GM19468 (cell line): ENCODE measurements around the gene PGPEP1.

Experiments
- ATAC-seq: cut with Tn5 transposase; IDR thresholded peaks from one replicate; pipeline ENCODE4 v1.9.1; 2021; ENCODE audit warnings: mild to moderate bottlenecking, moderate library complexity, moderate number of reproducible peaks; ENCODE audit not compliant: unreplicated experiment; ENCODE audit errors: extremely low read depth

Gene PGPEP1

DNA sequence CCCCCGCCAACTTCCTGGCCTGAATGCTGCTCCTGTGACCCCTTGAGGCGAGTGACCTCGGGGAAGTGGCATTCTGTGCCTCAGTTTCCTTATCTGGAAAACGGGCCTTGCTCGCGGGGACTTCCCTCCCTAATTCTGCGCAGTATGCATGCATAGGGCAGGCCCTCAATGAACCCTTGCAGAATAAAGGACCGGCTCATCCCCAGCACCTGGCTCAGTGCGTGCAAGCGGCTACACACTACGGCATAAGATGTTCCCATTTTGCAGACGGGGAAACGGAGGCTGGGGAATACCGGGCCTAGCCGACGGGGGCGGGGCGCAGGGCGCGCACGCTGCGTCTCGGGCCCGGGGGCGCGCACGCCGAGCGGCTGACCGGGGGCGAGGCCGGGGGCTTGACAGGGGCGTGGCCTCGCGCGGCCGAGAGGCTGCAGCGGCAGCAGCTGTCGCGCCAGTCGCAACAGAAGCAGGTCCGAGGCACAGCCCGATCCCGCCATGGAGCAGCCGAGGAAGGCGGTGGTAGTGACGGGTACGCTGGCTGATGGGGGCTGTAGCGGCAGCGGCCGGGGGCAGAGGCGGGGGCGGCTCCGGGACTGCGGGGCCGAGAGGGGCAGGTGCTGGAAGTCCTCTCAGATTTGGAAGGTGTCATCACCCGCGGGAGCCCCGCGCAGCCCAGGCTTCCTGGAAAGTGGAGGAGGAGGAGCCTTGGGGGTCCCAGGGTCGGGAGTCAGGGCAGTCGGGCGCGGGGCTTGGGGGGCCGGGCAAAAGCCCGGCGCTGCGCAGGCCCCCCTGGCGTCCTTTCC is at the start of gene PGPEP1:
TSS of gene PGPEP1 (plus strand) at position 409 of the 800 bp plus-strand sequence. CDS start at position 493, 84 bp downstream.
- no peak for ATAC-seq

GRCh38 chr19:18291019-18291524 is 49.3 kb upstream of the PGPEP1 start:
- no peak for ATAC-seq

DNA sequence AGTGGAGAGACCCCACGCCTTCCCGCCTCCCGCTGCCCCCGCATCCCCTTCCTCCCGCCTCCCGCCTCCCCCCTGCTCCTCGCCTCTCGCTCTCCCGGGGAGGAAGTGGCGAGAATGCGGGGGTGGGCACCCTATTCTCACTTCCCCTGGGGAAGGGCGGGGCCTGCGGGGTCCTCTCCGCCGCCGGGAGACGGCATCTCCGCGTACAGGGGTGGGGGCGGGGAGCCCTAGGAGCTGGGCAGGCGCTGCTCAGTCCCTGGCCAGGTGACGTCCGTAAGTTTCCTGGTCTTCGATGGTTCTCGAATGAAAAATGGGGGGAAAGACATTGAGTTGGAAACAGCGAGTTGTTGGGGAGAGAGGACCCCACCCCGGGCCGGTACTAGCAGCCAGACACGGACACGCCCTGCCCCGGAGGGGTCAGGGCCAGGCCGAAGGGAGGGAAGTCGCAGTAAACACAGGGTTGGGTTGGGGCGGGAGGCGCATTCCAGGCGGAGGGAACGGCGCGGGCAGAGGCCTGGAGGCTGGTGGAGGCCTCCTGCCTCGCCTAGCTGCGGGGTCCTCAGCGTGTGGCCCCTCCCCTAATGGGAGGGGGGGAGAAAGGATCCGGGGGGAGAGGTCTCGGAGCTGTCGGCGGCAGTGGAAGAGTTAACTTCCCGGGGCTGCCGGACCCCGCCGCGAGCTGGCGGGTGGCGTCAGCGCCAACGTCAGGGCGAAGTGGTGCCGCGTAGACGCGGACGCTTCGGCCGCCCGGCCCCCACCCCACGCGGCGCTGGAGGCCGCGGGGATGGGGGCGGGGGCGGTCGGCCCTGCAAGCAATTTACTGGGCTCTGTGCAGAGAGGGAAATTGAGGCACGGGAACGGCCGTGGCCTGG is 48.6 kb upstream of the PGPEP1 start:
- no peak for ATAC-seq

DNA sequence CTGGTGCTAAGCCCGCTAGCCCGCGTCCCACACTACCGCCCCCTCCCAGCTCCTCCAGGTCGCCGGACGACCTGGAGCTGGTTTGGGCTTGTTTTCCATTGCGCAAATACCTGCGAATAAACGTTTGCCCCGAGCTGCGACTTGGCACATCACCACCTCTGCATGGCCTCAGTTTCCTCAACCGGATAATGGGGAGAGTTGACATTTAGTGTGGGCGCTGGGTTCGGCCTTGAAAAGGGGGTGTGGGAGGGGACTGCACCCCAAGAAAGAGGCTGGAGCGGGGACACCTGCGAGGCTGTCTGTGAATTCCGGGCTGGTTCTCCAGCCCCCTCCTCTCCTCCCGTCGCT is 48.0 kb upstream of the PGPEP1 start:
- ATAC-seq = no peak

DNA sequence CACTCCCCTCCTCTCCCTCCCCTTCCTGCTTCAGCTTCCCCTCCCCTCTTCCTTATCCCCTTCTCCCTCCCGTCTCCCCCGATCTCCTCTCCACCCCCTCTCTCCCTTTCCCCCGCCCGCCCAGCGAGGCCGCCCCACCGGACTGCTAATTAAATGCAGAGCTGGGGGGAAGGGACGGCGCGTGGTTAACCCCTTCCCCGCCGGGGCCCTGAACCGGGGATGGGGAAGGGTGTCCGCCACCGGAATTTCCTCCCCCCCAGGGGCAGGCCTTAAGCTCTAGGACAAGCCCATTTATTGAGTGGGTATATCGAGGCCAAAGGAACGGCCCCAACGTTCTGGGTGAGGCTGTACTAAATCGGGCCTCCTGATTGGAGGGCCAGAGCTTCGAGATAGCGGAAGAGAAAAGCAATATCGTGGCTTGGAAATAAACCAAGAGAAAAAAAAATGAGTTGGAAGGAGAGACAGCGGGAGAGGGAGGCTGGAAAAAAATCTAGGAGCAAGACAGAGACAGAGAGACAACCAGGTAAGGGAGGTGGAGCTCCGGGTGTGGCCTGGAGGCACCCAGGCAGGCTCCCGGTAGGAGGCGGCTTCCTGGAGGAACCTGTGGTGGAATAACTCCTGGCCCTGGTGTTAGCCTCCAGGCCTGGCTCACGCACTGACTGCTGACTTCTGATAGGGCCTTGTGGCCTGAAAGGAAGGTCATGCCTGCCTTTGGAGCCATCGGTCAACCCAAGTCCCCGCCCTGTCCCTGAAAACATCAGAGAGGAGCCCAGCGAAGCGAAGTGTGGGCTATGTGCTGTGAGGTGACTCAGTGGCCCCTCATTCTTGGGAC is 47.4 kb upstream of the PGPEP1 start:
- no peak for ATAC-seq

GRCh38 chr19:18293642-18294466 is 46.5 kb upstream of the PGPEP1 start:
- ATAC-seq = no peak

DNA sequence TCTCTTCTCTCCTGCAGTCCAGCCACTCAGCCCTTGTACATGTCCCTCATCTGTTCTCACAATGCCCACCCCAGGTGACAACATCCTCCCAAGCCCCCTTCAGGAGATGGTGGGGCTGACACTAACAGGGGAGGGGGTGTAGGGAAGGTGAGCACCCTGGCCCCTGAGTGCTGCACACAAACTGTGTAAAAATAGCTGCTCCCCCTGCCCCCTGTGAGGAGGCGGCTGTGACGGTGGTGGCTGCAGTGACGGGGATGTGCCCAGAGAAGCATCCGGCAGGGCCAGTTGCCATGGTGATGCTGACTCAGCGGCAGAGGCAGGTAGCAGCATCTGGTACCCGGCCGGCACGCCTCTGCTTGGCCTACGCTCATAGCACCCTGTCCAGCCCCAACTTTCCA is 45.9 kb upstream of the PGPEP1 start:
- ATAC-seq = no peak

DNA sequence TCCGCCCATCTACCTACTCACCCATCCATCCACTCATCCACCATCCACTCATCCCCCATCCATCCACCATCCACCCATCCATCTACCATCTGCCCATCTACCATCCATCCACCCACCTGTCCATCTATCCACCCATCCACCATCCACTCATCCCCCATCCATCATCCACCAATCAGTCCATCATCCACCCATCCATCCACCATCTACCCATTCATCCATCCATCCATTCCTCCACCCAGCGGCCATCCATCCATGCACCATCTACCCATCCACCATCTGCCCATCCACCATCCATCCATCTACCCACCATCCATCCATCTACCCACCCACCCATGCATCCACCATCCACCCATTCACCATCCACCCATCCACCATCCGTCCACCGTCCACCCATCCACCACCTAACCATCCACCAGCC is 45.4 kb upstream of the PGPEP1 start:
- ATAC-seq = no peak

GRCh38 chr19:18297308-18297707 is 43.1 kb upstream of the PGPEP1 start:
- no peak for ATAC-seq

GRCh38 chr19:18298601-18299000 is 41.8 kb upstream of the PGPEP1 start:
- no peak for ATAC-seq

GRCh38 chr19:18299654-18300053 is 40.7 kb upstream of the PGPEP1 start:
- no peak for ATAC-seq

DNA sequence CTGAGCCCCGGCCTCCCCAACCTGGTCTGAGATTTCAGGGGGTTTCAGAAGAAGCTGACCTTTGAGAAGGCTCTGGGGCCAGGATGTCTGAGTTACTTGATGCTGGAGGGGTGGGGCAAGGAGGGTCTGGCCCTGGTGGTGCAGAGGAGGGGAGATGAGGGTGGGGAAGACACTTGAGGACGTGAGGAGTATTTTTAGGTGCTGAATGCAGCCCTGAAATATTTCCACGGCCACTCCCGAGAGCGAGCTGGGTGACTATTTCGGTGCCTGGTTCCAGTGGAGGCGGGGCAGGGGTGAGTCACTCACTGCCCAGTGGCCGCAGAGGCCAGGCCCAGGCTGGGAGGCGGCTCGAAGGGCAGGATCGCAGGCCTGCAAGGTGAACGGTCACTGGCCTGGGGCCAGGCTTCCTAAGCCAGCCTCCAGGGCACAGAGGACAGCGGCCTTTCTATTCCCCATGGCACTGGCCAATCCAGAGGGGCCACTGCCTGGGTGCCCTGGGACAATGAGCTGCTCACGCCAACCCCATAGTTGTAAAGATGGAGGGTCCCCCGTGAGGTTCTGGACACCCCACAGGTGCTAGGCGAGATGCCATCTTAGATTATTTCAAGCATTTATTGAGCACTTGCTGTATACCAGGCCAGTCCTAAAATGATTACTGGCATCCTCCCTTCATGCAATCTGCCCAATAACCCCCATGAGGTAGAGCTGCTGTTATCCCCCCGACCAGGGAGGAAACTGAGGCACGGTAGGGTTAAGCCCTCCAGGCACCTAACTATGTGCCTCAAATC is 39.3 kb upstream of the PGPEP1 start:
- ATAC-seq = no peak

DNA sequence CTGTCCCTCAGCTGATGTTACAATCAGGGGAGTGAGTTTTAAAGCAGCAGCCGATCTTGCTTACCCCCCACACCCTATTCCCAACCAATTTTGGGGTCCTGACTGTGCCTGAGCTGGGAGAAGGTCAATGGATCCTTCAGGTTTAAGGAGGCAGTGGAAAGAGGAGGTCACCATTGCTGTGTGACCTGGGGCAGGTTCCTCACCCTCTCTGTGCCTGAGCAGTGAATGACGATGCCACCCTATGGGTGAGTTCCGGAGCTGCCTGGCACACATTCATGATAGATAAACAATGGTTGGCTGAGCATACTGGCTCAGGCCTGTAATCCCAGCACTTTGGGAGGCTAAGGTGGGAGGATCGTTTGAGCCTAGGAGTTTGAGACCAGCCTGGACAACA is 38.7 kb upstream of the PGPEP1 start:
- ATAC-seq = no peak

- no peak for ATAC-seq
These were observed 36.3 kb upstream of the PGPEP1 start for GRCh38 chr19:18304208-18304457.

GRCh38 chr19:18304458-18305310 is 35.7 kb upstream of the PGPEP1 start:
- ATAC-seq = no peak

- no peak for ATAC-seq
These were observed 34.0 kb upstream of the PGPEP1 start for GRCh38 chr19:18306209-18306887.

GRCh38 chr19:18306888-18307260 is 33.5 kb upstream of the PGPEP1 start:
- ATAC-seq = no peak

DNA sequence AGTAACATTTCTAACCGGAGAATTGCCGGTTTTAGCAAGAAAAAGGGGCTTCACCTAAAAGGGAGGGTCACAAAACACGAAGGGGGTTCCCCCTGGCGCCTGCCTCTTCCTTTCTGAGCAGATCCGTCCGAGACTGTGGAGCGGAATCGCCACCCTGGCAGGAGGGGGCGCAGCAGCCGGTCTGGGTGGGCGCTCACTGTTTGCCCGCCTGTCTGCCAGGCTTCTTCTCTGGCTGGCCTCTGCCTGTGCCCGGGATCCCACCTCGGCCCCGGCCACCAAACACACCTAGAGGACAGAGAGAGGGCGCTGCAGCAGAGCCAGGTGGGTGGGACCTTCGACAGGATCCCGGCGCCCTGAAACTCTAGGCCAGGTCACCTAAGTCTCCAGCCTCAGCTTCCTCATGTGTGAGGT is 33.1 kb upstream of the PGPEP1 start:
- ATAC-seq = no peak
